MM.1S (cell line): ENCODE data around the gene KCNC3.
"Not testable (repeated sequence)": the region's sequence is repeated elsewhere in the genome, so short reads cannot be mapped to it uniquely, and the experiment has no call there.

Experiments used
- DNase-seq: peaks from one replicate; pipeline ENCODE4 v3.0.0-alpha.2; 2015
- H2AFZ ChIP-seq: fragments of 300-600 bp; sonication (generic); 2 replicates; pipeline ENCODE4 v1.6.0; 2016; ENCODE audit warnings: antibody characterized with exemption, low read length
- H3F3A ChIP-seq: fragments of 300-600 bp; sonication (generic); 2 replicates; pipeline ENCODE4 v1.6.1; 2016; ENCODE audit warnings: mild to moderate bottlenecking, antibody characterized with exemption, low read length, moderate library complexity, mixed read lengths; ENCODE audit not compliant: insufficient read depth
- H3K27ac ChIP-seq: fragments of 300-600 bp; sonication (generic); 2 replicates; pipeline ENCODE4 v1.5.1; 2016; ENCODE audit warnings: mild to moderate bottlenecking, low read length
- H3K27me3 ChIP-seq: fragments of 300-600 bp; sonication (generic); replicated peaks from 2 replicates; pipeline ENCODE4 v1.6.0; 2016; ENCODE audit warnings: low read length; ENCODE audit not compliant: insufficient read depth
- H3K36me3 ChIP-seq: fragments of 300-600 bp; sonication (generic); replicated peaks from 2 replicates; pipeline ENCODE4 v1.6.1; 2016; ENCODE audit warnings: mild to moderate bottlenecking, low read length, mixed read lengths; ENCODE audit not compliant: insufficient read depth
- H3K4me1 ChIP-seq: fragments of 300-600 bp; sonication (generic); 2 replicates; pipeline ENCODE4 v1.6.1; 2016; ENCODE audit warnings: low read length, mixed read lengths
- H3K4me2 ChIP-seq: fragments of 300-600 bp; sonication (generic); 2 replicates; pipeline ENCODE4 v1.6.0; 2016; ENCODE audit warnings: low read depth, low read length
- H3K4me3 ChIP-seq: fragments of 300-600 bp; sonication (generic); 2 replicates; pipeline ENCODE4 v1.5.1; 2016; ENCODE audit warnings: low read length, mixed read lengths
- H3K79me2 ChIP-seq: fragments of 300-600 bp; sonication (generic); 2 replicates; pipeline ENCODE4 v1.6.1; 2016; ENCODE audit warnings: mixed run types, low read length, mixed read lengths
- H3K9ac ChIP-seq: fragments of 300-600 bp; sonication (generic); 2 replicates; pipeline ENCODE4 v1.6.1; 2016; ENCODE audit warnings: low read length, mixed read lengths
- H3K9me2 ChIP-seq: fragments of 300-600 bp; sonication (generic); replicated peaks from 2 replicates; pipeline ENCODE4 v1.6.1; 2016; ENCODE audit warnings: mild to moderate bottlenecking, low read length, mixed read lengths; ENCODE audit not compliant: insufficient read depth
- H3K9me3 ChIP-seq: fragments of 300-600 bp; sonication (generic); replicated peaks from 2 replicates; pipeline ENCODE4 v1.6.1; 2016; ENCODE audit warnings: mild to moderate bottlenecking, low read length, mixed read lengths; ENCODE audit not compliant: insufficient read depth
- H4K20me1 ChIP-seq: fragments of 300-600 bp; sonication (generic); 2 replicates; pipeline ENCODE4 v1.6.1; 2016; ENCODE audit warnings: mild to moderate bottlenecking, low read length, moderate library complexity, mixed read lengths; ENCODE audit not compliant: insufficient read depth
- EZH2 ChIP-seq: fragments of 300-600 bp; sonication (generic); optimal IDR thresholded peaks from 2 replicates; pipeline ENCODE3; 2017; ENCODE audit warnings: low read depth, mild to moderate bottlenecking, antibody characterized with exemption, low read length, mixed read lengths
- EZH2phosphoT487 ChIP-seq: fragments of 300-600 bp; sonication (generic); IDR thresholded peaks from 2 replicates; pipeline ENCODE4 v1.6.1; 2018; ENCODE audit warnings: antibody characterized with exemption, low read length
- TF ChIP-seq, protein P1 (sequence below): fragments of 300-600 bp; sonication (generic); IDR thresholded peaks from 2 replicates; pipeline ENCODE4 v1.5.1; 2016; ENCODE audit warnings: antibody characterized with exemption, low read length, mixed read lengths

The KCNC3 gene

DNA sequence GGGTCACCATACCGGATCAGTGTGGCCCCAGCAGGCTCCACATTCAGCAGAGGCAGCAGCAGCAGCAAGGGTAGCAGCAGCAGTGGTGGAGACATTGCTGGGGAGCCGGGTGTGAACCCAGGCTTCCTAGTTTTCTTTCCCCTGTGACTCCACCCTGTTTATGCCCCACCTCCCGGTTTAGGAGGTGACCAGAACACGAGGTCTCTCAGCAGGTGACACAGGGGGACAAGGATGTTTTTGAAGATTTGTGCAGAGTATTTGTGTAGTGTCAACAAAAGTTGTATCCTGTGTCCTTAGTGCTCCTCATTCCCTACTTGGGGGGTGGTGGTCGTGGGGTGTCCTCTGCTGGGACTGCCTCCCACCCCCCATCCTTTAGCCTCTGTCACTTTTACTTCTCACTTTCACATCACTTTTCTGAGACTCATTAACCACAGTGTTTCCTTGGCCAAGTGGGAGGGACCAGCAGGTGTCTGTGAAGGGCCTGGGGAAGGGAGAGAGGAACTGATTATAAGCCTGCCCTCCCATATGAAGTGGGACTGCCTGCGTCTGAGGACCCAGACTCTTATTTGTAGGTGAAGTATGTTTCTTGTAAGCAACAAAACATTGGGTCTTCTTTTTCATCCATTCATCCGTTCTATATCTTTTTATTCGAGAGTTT is 15.6 kb upstream of the KCNC3 start:
- no peaks in the 10 kb centered on the region for H4K20me1 ChIP-seq
- H3K4me2 ChIP-seq: no peak overlapping the region
- H3K9me3 ChIP-seq: no peaks in the 10 kb centered on the region
- DNase-seq: no peak
- H3F3A ChIP-seq: no peaks in the 10 kb centered on the region
- no peak overlapping the region for H3K4me3 ChIP-seq
- peaks cover 78% of the 10 kb centered on the region for H3K27me3 ChIP-seq
- no peaks in the 10 kb centered on the region for H3K4me1 ChIP-seq
- TF ChIP-seq, protein P1, sequence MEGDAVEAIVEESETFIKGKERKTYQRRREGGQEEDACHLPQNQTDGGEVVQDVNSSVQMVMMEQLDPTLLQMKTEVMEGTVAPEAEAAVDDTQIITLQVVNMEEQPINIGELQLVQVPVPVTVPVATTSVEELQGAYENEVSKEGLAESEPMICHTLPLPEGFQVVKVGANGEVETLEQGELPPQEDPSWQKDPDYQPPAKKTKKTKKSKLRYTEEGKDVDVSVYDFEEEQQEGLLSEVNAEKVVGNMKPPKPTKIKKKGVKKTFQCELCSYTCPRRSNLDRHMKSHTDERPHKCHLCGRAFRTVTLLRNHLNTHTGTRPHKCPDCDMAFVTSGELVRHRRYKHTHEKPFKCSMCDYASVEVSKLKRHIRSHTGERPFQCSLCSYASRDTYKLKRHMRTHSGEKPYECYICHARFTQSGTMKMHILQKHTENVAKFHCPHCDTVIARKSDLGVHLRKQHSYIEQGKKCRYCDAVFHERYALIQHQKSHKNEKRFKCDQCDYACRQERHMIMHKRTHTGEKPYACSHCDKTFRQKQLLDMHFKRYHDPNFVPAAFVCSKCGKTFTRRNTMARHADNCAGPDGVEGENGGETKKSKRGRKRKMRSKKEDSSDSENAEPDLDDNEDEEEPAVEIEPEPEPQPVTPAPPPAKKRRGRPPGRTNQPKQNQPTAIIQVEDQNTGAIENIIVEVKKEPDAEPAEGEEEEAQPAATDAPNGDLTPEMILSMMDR: no peak
- TF ChIP-seq EZH2phosphoT487 (no peak), EZH2 (no peak)
- no peak overlapping the region for H3K27ac ChIP-seq
- no peaks in the 10 kb centered on the region for H3K9me2 ChIP-seq
- no peak overlapping the region for H2AFZ ChIP-seq
- H3K36me3 ChIP-seq: no peaks in the 10 kb centered on the region
- H3K79me2 ChIP-seq: no peaks in the 10 kb centered on the region
- H3K9ac ChIP-seq: no peak overlapping the region

DNA sequence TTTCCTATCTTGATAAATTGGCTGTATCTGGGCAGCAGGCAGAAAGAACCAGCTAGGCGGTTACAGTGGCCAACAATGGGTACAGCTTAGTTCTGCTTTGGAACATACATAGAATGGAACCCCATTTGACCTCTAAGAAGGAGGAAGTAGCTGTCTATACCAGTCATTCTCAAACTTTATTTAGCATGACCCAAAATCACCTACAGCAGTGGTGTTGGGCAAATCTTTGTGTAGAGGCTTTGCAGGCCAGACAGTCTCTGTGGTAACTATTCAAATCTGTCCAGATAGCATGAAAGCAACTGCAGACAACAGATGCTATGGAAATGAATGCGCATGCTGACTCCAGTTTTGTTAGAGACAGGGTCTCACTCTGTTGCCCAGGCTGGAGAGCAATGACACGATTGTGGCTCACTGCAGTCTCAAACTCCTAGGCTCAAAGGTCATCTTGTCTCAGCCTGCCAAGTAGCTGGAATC is 12.0 kb upstream of the KCNC3 start:
- Histone ChIP-seq H3K4me1 (no peaks in the 10 kb centered on the region), H2AFZ (no peak overlapping the region), H3K9me2 (no peaks in the 10 kb centered on the region), H3K27me3 (peaks cover 79% of the 10 kb centered on the region), H3K79me2 (no peaks in the 10 kb centered on the region), H3K9ac (no peak overlapping the region), H3K27ac (no peak overlapping the region), H3F3A (no peaks in the 10 kb centered on the region), H3K9me3 (no peaks in the 10 kb centered on the region), H3K36me3 (no peaks in the 10 kb centered on the region), H3K4me2 (no peak overlapping the region), H3K4me3 (no peak overlapping the region), H4K20me1 (no peaks in the 10 kb centered on the region)
- DNase-seq: no peak
- TF ChIP-seq EZH2 (no peak), EZH2phosphoT487 (no peak)
- TF ChIP-seq, protein P1: no peak

- no peaks in the 10 kb centered on the region for H4K20me1 ChIP-seq
- no peaks in the 10 kb centered on the region for H3K9me3 ChIP-seq
- H3K79me2 ChIP-seq: no peaks in the 10 kb centered on the region
- no peak for DNase-seq
- no peaks in the 10 kb centered on the region for H3F3A ChIP-seq
- H2AFZ ChIP-seq: no peak overlapping the region
- H3K4me3 ChIP-seq: no peak overlapping the region
- no peaks in the 10 kb centered on the region for H3K9me2 ChIP-seq
- H3K27ac ChIP-seq: no peak overlapping the region
- no peak for TF ChIP-seq EZH2phosphoT487
- TF ChIP-seq, protein P1: no peak
- no peak for TF ChIP-seq EZH2
- no peak overlapping the region for H3K4me2 ChIP-seq
- H3K9ac ChIP-seq: no peak overlapping the region
- no peaks in the 10 kb centered on the region for H3K36me3 ChIP-seq
- peaks cover 82% of the 10 kb centered on the region for H3K27me3 ChIP-seq
- no peaks in the 10 kb centered on the region for H3K4me1 ChIP-seq
Measured at GRCh38 chr19:50340331-50340730, 11.2 kb upstream of the KCNC3 start.

- not testable (repeated sequence) for H3K36me3 ChIP-seq, H3K4me2 ChIP-seq, H3K79me2 ChIP-seq, H3K9me2 ChIP-seq, H3K4me3 ChIP-seq, H3K4me1 ChIP-seq, H2AFZ ChIP-seq, H3K9ac ChIP-seq, H3K27ac ChIP-seq, H3K9me3 ChIP-seq, H4K20me1 ChIP-seq, DNase-seq, H3F3A ChIP-seq
- peaks cover 80% of the 10 kb centered on the region for H3K27me3 ChIP-seq
Measured at GRCh38 chr19:50337031-50337430, 7.9 kb upstream of the KCNC3 start.
